Endodermal cell (in vitro differentiated cells): ENCODE data around the gene CHMP4A. TPM values are rescaled to one million over a fixed set of nuclear protein-coding genes. Genes with fewer than 3 reads are reported as not detected.

Experiments used
- DNase-seq: peaks from one replicate; pipeline ENCODE4 v3.0.0-alpha.2; 2017
- H3K27ac ChIP-seq: 2 replicates; pipeline ENCODE4 v1.5.1; 2013; ENCODE audit warnings: mild to moderate bottlenecking, low read depth, low read length, moderate library complexity
- H3K27me3 ChIP-seq: 2 replicates; pipeline ENCODE4 v1.6.1; 2013; ENCODE audit warnings: mild to moderate bottlenecking, low read length, moderate library complexity; ENCODE audit not compliant: insufficient read depth, control insufficient read depth, poor library complexity, severe bottlenecking
- H3K36me3 ChIP-seq: 2 replicates; pipeline ENCODE4 v1.7.0; 2013; ENCODE audit warnings: mild to moderate bottlenecking, low read length, moderate library complexity; ENCODE audit not compliant: control insufficient read depth, insufficient read depth
- H3K4me1 ChIP-seq: one replicate; pipeline ENCODE4 v1.7.0; 2013; ENCODE audit warnings: low read length; ENCODE audit not compliant: control insufficient read depth, insufficient read depth
- H3K4me3 ChIP-seq: 2 replicates; pipeline ENCODE4 v1.5.1; 2013; ENCODE audit warnings: mild to moderate bottlenecking, low read length, moderate library complexity
- H3K9ac ChIP-seq: 2 replicates; pipeline ENCODE4 v1.6.1; 2013; ENCODE audit warnings: mild to moderate bottlenecking, low read length, moderate library complexity; ENCODE audit not compliant: poor library complexity, severe bottlenecking; ENCODE audit errors: extremely low read depth
- H3K9me3 ChIP-seq: 2 replicates; pipeline ENCODE4 v1.6.1; 2013; ENCODE audit warnings: mild to moderate bottlenecking, low read length, moderate library complexity; ENCODE audit not compliant: control insufficient read depth
- H3K27ac Mint-ChIP-seq: 2 replicates; pipeline ENCODE4 v1.8.0; 2020; ENCODE audit warnings: mixed read lengths
- H3K27me3 Mint-ChIP-seq: 2 replicates; pipeline ENCODE4 v1.8.0; 2021; ENCODE audit warnings: mild to moderate bottlenecking, mixed read lengths; ENCODE audit not compliant: insufficient read depth
- H3K36me3 Mint-ChIP-seq: 2 replicates; pipeline ENCODE4 v1.8.0; 2020; ENCODE audit warnings: low read depth, mixed read lengths
- H3K4me1 Mint-ChIP-seq: 2 replicates; pipeline ENCODE4 v1.8.0; 2020; ENCODE audit warnings: mixed read lengths
- H3K4me3 Mint-ChIP-seq: 2 replicates; pipeline ENCODE4 v1.8.0; 2020; ENCODE audit warnings: mild to moderate bottlenecking, moderate library complexity, mixed read lengths
- H3K9me3 Mint-ChIP-seq: 2 replicates; pipeline ENCODE4 v1.8.0; 2020; ENCODE audit warnings: mild to moderate bottlenecking, mixed read lengths
- WGBS, 2 experiments: methylation state at CpG; one replicate each; pipeline versions ENCODE4 v1.1.5 to v1.1.7; 2013; ENCODE audit warnings: missing lambda C conversion rate in 2 of 2, mixed read lengths in 1 of 2; ENCODE audit not compliant: insufficient coverage in 1 of 2, insufficient read length in 1 of 2; 5-methylcytosine and 5-hydroxymethylcytosine counted together
- total RNA-seq, 2 donors: library from RNA; stranded (reverse); fragmentation: NEBNext Ultra II Directional in 1 of 2; extraction: Animal tissue kit (Norgen Biotek cat#: 25700) in 1 of 2; gene quantifications; 2 replicates in 1 of 2; 3 replicates in 1 of 2; pipeline ENCODE4 v1.2.1, GENCODE V29; 2021
- TF ChIP-seq, protein P1 (sequence below): fragments of 200-600 bp; sonication (generic); conservative IDR thresholded peaks from 2 replicates; pipeline ENCODE4 v1.5.0; 2021; ENCODE audit warnings: antibody characterized with exemption, mild to moderate bottlenecking

CHMP4A gene
- total RNA-seq, 2 donors from 2014 or later: 38.8 to 44.3 TPM

DNA sequence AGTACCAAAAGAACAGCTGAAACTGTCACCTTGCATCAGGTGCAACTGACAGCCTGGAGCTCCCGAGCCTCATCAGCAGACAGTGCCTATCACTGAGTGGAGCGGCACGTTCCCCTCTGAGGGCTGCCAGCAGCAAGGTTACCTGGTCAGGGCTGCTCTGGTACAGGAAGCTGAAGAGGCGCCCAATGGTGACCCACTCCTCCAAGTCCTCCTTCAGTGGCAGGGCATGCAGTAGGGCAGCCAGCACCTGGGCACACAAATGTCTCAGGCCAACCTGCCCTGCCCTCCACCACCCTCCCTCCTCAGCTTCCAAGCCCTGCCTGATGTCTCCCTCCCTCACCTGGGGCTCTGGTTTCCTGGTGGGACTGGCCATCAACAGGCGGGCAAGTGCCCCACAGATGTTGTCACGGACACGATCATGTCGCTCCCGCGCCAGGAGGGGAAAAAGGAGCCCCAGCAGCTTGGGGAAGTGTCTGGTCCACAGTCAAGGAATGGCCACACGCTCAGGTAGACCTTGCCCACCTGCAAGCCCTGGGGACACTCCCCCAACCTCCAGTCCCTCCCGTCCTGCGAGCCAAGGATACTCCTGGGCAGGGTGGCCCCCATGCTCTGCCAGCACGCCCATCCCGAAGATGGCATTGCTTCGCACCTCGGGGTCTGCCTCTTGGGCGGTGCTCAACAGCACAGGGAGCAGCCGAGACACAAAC lies 31.8 kb downstream of the CHMP4A start:
- Histone ChIP-seq H3K9me3 (no peaks in the 10 kb centered on the region), H3K9ac (no peak overlapping the region), H3K27ac (no peak overlapping the region), H3K27me3 (no peaks in the 10 kb centered on the region), H3K4me3 (no peak overlapping the region), H3K4me1 (no peaks in the 10 kb centered on the region), H3K36me3 (peaks cover 70% of the 10 kb centered on the region)
- TF ChIP-seq, protein P1, sequence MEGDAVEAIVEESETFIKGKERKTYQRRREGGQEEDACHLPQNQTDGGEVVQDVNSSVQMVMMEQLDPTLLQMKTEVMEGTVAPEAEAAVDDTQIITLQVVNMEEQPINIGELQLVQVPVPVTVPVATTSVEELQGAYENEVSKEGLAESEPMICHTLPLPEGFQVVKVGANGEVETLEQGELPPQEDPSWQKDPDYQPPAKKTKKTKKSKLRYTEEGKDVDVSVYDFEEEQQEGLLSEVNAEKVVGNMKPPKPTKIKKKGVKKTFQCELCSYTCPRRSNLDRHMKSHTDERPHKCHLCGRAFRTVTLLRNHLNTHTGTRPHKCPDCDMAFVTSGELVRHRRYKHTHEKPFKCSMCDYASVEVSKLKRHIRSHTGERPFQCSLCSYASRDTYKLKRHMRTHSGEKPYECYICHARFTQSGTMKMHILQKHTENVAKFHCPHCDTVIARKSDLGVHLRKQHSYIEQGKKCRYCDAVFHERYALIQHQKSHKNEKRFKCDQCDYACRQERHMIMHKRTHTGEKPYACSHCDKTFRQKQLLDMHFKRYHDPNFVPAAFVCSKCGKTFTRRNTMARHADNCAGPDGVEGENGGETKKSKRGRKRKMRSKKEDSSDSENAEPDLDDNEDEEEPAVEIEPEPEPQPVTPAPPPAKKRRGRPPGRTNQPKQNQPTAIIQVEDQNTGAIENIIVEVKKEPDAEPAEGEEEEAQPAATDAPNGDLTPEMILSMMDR: no peak
- no peak for DNase-seq
- 93 to 94% methylated on average over 13 to 19 of the region's 19 CpGs for WGBS, 2 experiments
- Mint-ChIP-seq H3K4me1 (no peaks in the 10 kb centered on the region), H3K36me3 (peaks cover 70% of the 10 kb centered on the region), H3K4me3 (no peak overlapping the region), H3K27ac (no peak overlapping the region), H3K27me3 (no peaks in the 10 kb centered on the region), H3K9me3 (no peaks in the 10 kb centered on the region)

GRCh38 chr14:24179961-24180796 lies 33.1 kb downstream of the CHMP4A start:
- no peaks in the 10 kb centered on the region for H3K9me3 Mint-ChIP-seq
- H3K4me3 Mint-ChIP-seq: no peak overlapping the region
- DNase-seq: no peak
- no peak overlapping the region for H3K27ac ChIP-seq
- no peaks in the 10 kb centered on the region for H3K27me3 ChIP-seq
- H3K36me3 Mint-ChIP-seq: peaks cover 62% of the 10 kb centered on the region
- H3K4me3 ChIP-seq: no peak overlapping the region
- no peaks in the 10 kb centered on the region for H3K4me1 Mint-ChIP-seq
- no peaks in the 10 kb centered on the region for H3K27me3 Mint-ChIP-seq
- H3K9ac ChIP-seq: no peak overlapping the region
- no peaks in the 10 kb centered on the region for H3K9me3 ChIP-seq
- 93 to 94% methylated on average over 5 to 17 of the region's 18 CpGs for WGBS, 2 experiments
- TF ChIP-seq, protein P1: no peak
- H3K36me3 ChIP-seq: peaks cover 57% of the 10 kb centered on the region
- no peaks in the 10 kb centered on the region for H3K4me1 ChIP-seq
- H3K27ac Mint-ChIP-seq: no peak overlapping the region

GRCh38 chr14:24179294-24179960 lies 33.9 kb downstream of the CHMP4A start:
- Mint-ChIP-seq H3K4me1 (no peaks in the 10 kb centered on the region), H3K36me3 (peaks cover 61% of the 10 kb centered on the region)
- H3K36me3 ChIP-seq: peaks cover 51% of the 10 kb centered on the region

More at GRCh38 chr14:24179294-24179960, 33.9 kb downstream of the CHMP4A start:
- Histone ChIP-seq H3K4me1 (no peaks in the 10 kb centered on the region), H3K27ac (no peak overlapping the region), H3K9me3 (no peaks in the 10 kb centered on the region), H3K4me3 (no peak overlapping the region), H3K9ac (no peak overlapping the region), H3K27me3 (no peaks in the 10 kb centered on the region)
- Mint-ChIP-seq H3K9me3 (no peaks in the 10 kb centered on the region), H3K27ac (no peak overlapping the region), H3K4me3 (no peak overlapping the region), H3K27me3 (no peaks in the 10 kb centered on the region)
- DNase-seq: no peak
- TF ChIP-seq, protein P1: no peak
- WGBS, 2 experiments: 89 to 98% methylated on average over 10 to 14 of the region's 14 CpGs
